Measurements from ENCODE around the gene SPOCK2. TPM values are rescaled to one million over a fixed set of nuclear protein-coding genes. Genes with fewer than 3 reads are reported as not detected.
A peak's percentile ranks its signal among the peaks of the same experiment; 100 is the strongest.

SPOCK2 gene
- total RNA-seq, 1 experiment from 2014 or later: 1.8 TPM

GRCh38 chr10:72109636-72110157 is 21.3 kb upstream of the SPOCK2 start:
- Histone ChIP-seq H2AK5ac (ENCODE audit: insufficient read length, low read length) (no peak overlapping the region), H2BK5ac (ENCODE audit: insufficient read length, low read length) (no peak overlapping the region), H4K8ac (replicated peaks; ENCODE audit: insufficient read length, low read depth, low read length) (peak overlapping the region; percentile 24), H3K27ac (ENCODE audit: insufficient read length, low read depth, low read length) (no peak overlapping the region), H2BK20ac (ENCODE audit: low read depth, low read length, poor library complexity, severe bottlenecking) (no peak overlapping the region), H2BK15ac (ENCODE audit: low read depth, low read length) (no peak overlapping the region), H3K9me3 (ENCODE audit: control insufficient read depth, low read depth, low read length) (no peaks in the 10 kb centered on the region), H3T11ph (ENCODE audit: low read length) (no peak overlapping the region), H2BK120ac (ENCODE audit: low read depth, low read length, poor library complexity, severe bottlenecking) (no peak overlapping the region), H4K5ac (ENCODE audit: insufficient read length, low read depth, low read length) (no peak overlapping the region), H3K56ac (ENCODE audit: insufficient read length, low read depth, low read length) (no peak overlapping the region), H4K20me1 (ENCODE audit: control insufficient read depth, insufficient read depth, insufficient read length) (no peaks in the 10 kb centered on the region), H3K9ac (ENCODE audit: extremely low read depth, insufficient read length, low read length) (no peak overlapping the region), H3K4me1 (ENCODE audit: insufficient read depth, low read length) (no peaks in the 10 kb centered on the region), H3K18ac (ENCODE audit: insufficient read length, low read depth, low read length) (no peak overlapping the region), H4K91ac (ENCODE audit: insufficient read length, low read depth, low read length) (no peak overlapping the region), H2BK12ac (ENCODE audit: insufficient read length, low read depth, low read length) (no peak overlapping the region), H3K79me2 (ENCODE audit: insufficient read depth, low read length) (no peaks in the 10 kb centered on the region), H3K23me2 (ENCODE audit: insufficient read length, low read depth, low read length, poor library complexity, severe bottlenecking) (no peaks in the 10 kb centered on the region), H3K4me2 (ENCODE audit: insufficient read depth, insufficient read length, low read length) (no peak overlapping the region), H3K79me1 (ENCODE audit: insufficient read depth, low read depth, low read length, poor library complexity, severe bottlenecking) (no peaks in the 10 kb centered on the region), H3K14ac (ENCODE audit: insufficient read depth, low read length) (no peak overlapping the region), H3K4ac (ENCODE audit: low read depth, low read length) (no peak overlapping the region), H2AFZ (ENCODE audit: low read length) (no peak overlapping the region), H3K23ac (ENCODE audit: insufficient read length, low read depth, low read length) (no peak overlapping the region), H3K27me3 (ENCODE audit: insufficient read depth, low read length) (no peaks in the 10 kb centered on the region)
- peaks cover 0 to 5% (median 0%) of the 10 kb centered on the region in 3 experiments; a peak in 2 of 7 replicates for H3K36me3 Mint-ChIP-seq (ENCODE audit: insufficient read depth in 1 of 3, low read depth in 3 of 3)
- H3K27me3 Mint-ChIP-seq (ENCODE audit: low read depth): no peaks in the 10 kb centered on the region
- 0 out of 4 replicates have a peak, but pooled peaks cover 0 to 4% of the 10 kb centered on the region in 2 experiments for H3K4me1 Mint-ChIP-seq
- no CpG with 5 or more reads among the region's 8 CpGs for WGBS (ENCODE audit: extremely low coverage, insufficient read length, low lambda C conversion rate)
- no peaks in the 10 kb centered on the region for H3K9me3 Mint-ChIP-seq
- DNase-seq: no peak
- TF ChIP-seq CTCF (conservative IDR thresholded peaks at IDR 0.05): no peak
- H3K4me3 Mint-ChIP-seq: no peak overlapping the region
- no peak overlapping the region for H3K27ac Mint-ChIP-seq
